HG03432 (cell line): ENCODE data around the gene KIAA0408.
"Not testable (repeated sequence)": the region's sequence is repeated elsewhere in the genome, so short reads cannot be mapped to it uniquely, and the experiment has no call there.

Experiments used
- ATAC-seq: cut with Tn5 transposase; IDR thresholded peaks from one replicate; pipeline ENCODE4 v1.9.1; 2021; ENCODE audit warnings: mild to moderate bottlenecking, moderate library complexity; ENCODE audit not compliant: unreplicated experiment

Gene KIAA0408

GRCh38 chr6:127420556-127420955, 38.6 kb downstream of the KIAA0408 start:
- peak; percentile 100 for ATAC-seq

GRCh38 chr6:127415096-127415495, 44.1 kb downstream of the KIAA0408 start:
- ATAC-seq: no peak

- not testable (repeated sequence) for ATAC-seq
Measured at GRCh38 chr6:127413123-127413522, 46.1 kb downstream of the KIAA0408 start.

GRCh38 chr6:127412016-127412415, 47.2 kb downstream of the KIAA0408 start:
- ATAC-seq: not testable (repeated sequence)
